ENCODE results near the gene JAZF1.

Gene JAZF1

GRCh38 chr7:27876756-27877155, 303.8 kb downstream of the JAZF1 start:
- H3K4me3 ChIP-seq (ENCODE audit: low read depth, low read length): no peak overlapping the region
- in situ Hi-C loops (cut with HindIII; ENCODE audit: low sequenced_read_pairs): no loop called here
- no peak for TF ChIP-seq CTCF (IDR thresholded peaks at IDR 0.05; ENCODE audit: low read depth, low read length)
- no peak for DNase-seq (ENCODE audit: low read depth, low spot score)

GRCh38 chr7:27875832-27876231, 304.8 kb downstream of the JAZF1 start:
- H3K4me3 ChIP-seq (ENCODE audit: low read depth, low read length): no peak overlapping the region
- no peak for DNase-seq (ENCODE audit: low read depth, low spot score)
- in situ Hi-C loops (cut with HindIII; ENCODE audit: low sequenced_read_pairs): no loop called here
- TF ChIP-seq CTCF (IDR thresholded peaks at IDR 0.05; ENCODE audit: low read depth, low read length): no peak

- H3K4me3 ChIP-seq (ENCODE audit: low read depth, low read length): no peak overlapping the region
- no peak for DNase-seq (ENCODE audit: low read depth, low spot score)
- in situ Hi-C loops (cut with HindIII; ENCODE audit: low sequenced_read_pairs): no loop called here
- no peak for TF ChIP-seq CTCF (IDR thresholded peaks at IDR 0.05; ENCODE audit: low read depth, low read length)
These were observed 305.5 kb downstream of the JAZF1 start for GRCh38 chr7:27875061-27875460.

- TF ChIP-seq CTCF (IDR thresholded peaks at IDR 0.05; ENCODE audit: low read depth, low read length): no peak
- in situ Hi-C loops (cut with HindIII; ENCODE audit: low sequenced_read_pairs): no loop called here
- DNase-seq (ENCODE audit: low read depth, low spot score): peak; percentile 49
- H3K4me3 ChIP-seq (ENCODE audit: low read depth, low read length): no peak overlapping the region
These were observed 306.3 kb downstream of the JAZF1 start for GRCh38 chr7:27873981-27874957.

GRCh38 chr7:27872356-27873275, 308.0 kb downstream of the JAZF1 start:
- no peak for DNase-seq (ENCODE audit: low read depth, low spot score)
- no peak for TF ChIP-seq CTCF (IDR thresholded peaks at IDR 0.05; ENCODE audit: low read depth, low read length)
- in situ Hi-C loops (cut with HindIII; ENCODE audit: low sequenced_read_pairs): no loop called here
- H3K4me3 ChIP-seq (ENCODE audit: low read depth, low read length): no peak overlapping the region

- DNase-seq (ENCODE audit: low read depth, low spot score): no peak
- no peak for TF ChIP-seq CTCF (IDR thresholded peaks at IDR 0.05; ENCODE audit: low read depth, low read length)
- no peak overlapping the region for H3K4me3 ChIP-seq (ENCODE audit: low read depth, low read length)
- in situ Hi-C loops (cut with HindIII; ENCODE audit: low sequenced_read_pairs): no loop called here
These were observed 308.7 kb downstream of the JAZF1 start for GRCh38 chr7:27871866-27872265.
